Activated CD8-positive, alpha-beta T cell treated with anti-CD3 and anti-CD28 coated beads, Interleukin-2, amount 10 ng/mL, durations not matched to agents 7 days and 5 days (primary cell): Measurements from ENCODE around the gene TDRD15. TPM values are rescaled to one million over a fixed set of nuclear protein-coding genes. Genes with fewer than 3 reads are reported as not detected.

Source experiments
- ATAC-seq: fragments of 150-1000 bp; cut with Tn5 transposase; one replicate; pipeline ENCODE4 v1.10.0; 2021; ENCODE audit warnings: moderate library complexity
- CTCF ChIA-PET: fragments of 350-600 bp; sonication (Branson Sonifier 250); formaldehyde crosslinking; loops from one replicate; lab custom pipeline; 2021; ENCODE audit warnings: antibody characterized with exemption; lab: Charles Lee
- POLR2A ChIA-PET: fragments of 350-600 bp; sonication (Branson Sonifier 250); formaldehyde crosslinking; loops from one replicate; lab custom pipeline; 2021; ENCODE audit warnings: antibody characterized with exemption; lab: Charles Lee
- DNase-seq: peaks from one replicate; pipeline ENCODE4 v3.0.0-alpha.2; 2020
- H3K27ac Mint-ChIP-seq: one replicate; pipeline ENCODE4 v1.8.0; 2021; ENCODE audit warnings: mild to moderate bottlenecking, mixed read lengths
- H3K27me3 Mint-ChIP-seq: one replicate; pipeline ENCODE4 v1.8.0; 2021; ENCODE audit warnings: low read depth, mixed read lengths
- H3K36me3 Mint-ChIP-seq: one replicate; pipeline ENCODE4 v1.8.0; 2021; ENCODE audit warnings: low read depth, mixed read lengths
- H3K4me1 Mint-ChIP-seq: one replicate; pipeline ENCODE4 v1.8.0; 2021; ENCODE audit warnings: low read depth, mixed read lengths
- H3K4me3 Mint-ChIP-seq: one replicate; pipeline ENCODE4 v1.8.0; 2021; ENCODE audit warnings: mild to moderate bottlenecking, mixed read lengths
- H3K9me3 Mint-ChIP-seq: one replicate; pipeline ENCODE4 v1.8.0; 2022; ENCODE audit warnings: mixed read lengths; ENCODE audit not compliant: insufficient read depth
- total RNA-seq, 2 experiments: library from RNA; stranded (reverse); gene quantifications; one replicate each; pipeline ENCODE4 v1.2.3, GENCODE V29; 2021

TDRD15 gene
- total RNA-seq, result not detected

- no peak within 1 kb of the TSS for H3K4me3 Mint-ChIP-seq
- no peak for ATAC-seq
- no peaks in the 10 kb centered on the region for H3K9me3 Mint-ChIP-seq
Measured at GRCh38 chr2:21123473-21124393, at the start of gene TDRD15. TSS of gene TDRD15 (plus strand) at chr2:21123968. CDS start at chr2:21137468, 13,500 bp downstream.

DNA sequence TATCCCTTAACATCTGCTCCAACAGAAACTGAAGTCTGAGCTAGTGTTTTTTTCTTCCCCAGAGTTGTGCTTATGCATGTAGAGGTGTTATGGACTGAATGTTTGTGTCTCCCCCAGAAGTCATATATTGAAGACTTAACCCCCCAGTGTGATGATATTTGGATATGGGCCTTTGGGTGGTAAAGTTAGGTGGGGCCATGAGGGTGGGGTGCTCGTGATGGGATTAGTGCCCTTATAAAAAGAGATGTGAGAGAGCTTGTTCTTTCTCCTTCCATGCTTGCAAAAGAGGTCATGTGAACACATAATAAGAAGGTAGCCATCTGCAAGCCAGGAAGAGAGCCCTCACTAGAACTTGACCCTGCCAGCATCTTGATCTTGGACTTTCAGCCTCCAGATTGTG, 45.5 kb upstream of the TDRD15 start:
- H3K9me3 Mint-ChIP-seq, result peaks cover 6% of the 10 kb centered on the region
- H3K36me3 Mint-ChIP-seq, result no peaks in the 10 kb centered on the region

More at GRCh38 chr2:21123473-21124393, at the start of gene TDRD15:
- H3K27ac Mint-ChIP-seq, result no peak within 1 kb of the TSS
- no peaks in the 10 kb centered on the region for H3K4me1 Mint-ChIP-seq
- no peak for DNase-seq
- ChIA-PET CTCF (no interaction called here), POLR2A (no interaction called here)
- H3K27me3 Mint-ChIP-seq, result no peaks in the 10 kb centered on the region
- no peaks in the 10 kb centered on the region for H3K36me3 Mint-ChIP-seq

DNA sequence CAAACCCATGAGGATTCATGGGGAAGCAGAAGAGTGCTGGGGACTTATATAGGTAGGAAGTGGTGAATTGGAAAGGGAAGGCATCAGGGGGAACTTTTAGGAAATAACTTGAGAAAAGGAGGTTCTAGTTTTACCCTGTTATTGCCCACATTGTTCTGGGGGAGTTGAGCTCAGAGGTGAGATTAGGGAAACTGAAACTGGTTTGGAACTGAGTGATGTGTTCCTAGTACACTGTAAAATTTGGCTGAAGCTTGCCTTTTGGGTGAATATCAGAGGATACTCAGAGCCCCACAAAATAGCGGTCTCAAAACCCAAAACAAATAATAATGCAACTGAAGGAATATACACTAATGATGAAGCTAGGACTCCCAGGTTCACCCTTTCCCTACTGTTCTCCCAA, 40.3 kb upstream of the TDRD15 start:
- Mint-ChIP-seq H3K9me3 (peaks cover 4% of the 10 kb centered on the region), H3K4me3 (no peak overlapping the region), H3K4me1 (no peaks in the 10 kb centered on the region), H3K27me3 (no peaks in the 10 kb centered on the region), H3K36me3 (no peaks in the 10 kb centered on the region), H3K27ac (no peak overlapping the region)
- DNase-seq (no peak), ATAC-seq (no peak)
- POLR2A ChIA-PET, result no interaction called here
- CTCF ChIA-PET, result interaction anchor here (0.6 kb wide), 1 partner anchor 422 kb away, joined by 3 read pairs; no protein-coding TSS in a partner anchor

More for the DNA sequence above, 45.5 kb upstream of the TDRD15 start:
- ATAC-seq (no peak), DNase-seq (no peak)
- ChIA-PET CTCF (no interaction called here), POLR2A (no interaction called here)
- Mint-ChIP-seq H3K4me3 (no peak overlapping the region), H3K4me1 (no peaks in the 10 kb centered on the region), H3K27ac (no peak overlapping the region), H3K27me3 (no peaks in the 10 kb centered on the region)

- CTCF ChIA-PET, result no interaction called here
- no peaks in the 10 kb centered on the region for H3K4me1 Mint-ChIP-seq
- H3K9me3 Mint-ChIP-seq, result no peaks in the 10 kb centered on the region
- H3K27me3 Mint-ChIP-seq, result no peaks in the 10 kb centered on the region
- no peaks in the 10 kb centered on the region for H3K36me3 Mint-ChIP-seq
- H3K27ac Mint-ChIP-seq, result no peak overlapping the region
- POLR2A ChIA-PET, result no interaction called here
- no peak for DNase-seq
- no peak overlapping the region for H3K4me3 Mint-ChIP-seq
- no peak for ATAC-seq
Measured at GRCh38 chr2:21084401-21084800, 39.4 kb upstream of the TDRD15 start.

DNA sequence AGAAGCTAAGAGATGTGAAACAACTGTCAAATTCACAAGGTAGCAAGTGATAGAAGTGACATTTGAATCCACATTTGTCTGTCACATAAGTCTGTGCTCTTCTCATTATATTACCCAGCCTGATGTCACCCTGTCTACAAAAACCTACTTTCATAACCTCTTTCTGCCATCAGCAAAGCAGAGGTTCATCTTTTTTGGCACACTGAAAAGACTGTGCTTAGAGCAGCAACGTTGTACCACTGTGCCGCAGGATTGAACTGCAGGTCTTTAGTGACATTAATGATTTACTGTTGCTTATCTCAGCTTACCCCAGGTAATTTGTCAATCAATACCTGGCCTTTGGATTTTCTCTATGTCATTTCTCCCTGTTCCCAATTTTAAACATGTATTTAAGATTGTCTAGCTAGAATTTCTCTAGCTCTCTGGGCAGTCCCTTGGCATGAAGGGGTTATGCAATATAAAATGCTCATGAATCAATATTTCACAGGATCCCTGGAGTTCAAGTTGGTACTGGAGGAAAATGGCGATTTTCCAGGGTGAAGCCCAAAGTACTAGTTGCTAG, 31.4 kb upstream of the TDRD15 start:
- Mint-ChIP-seq H3K36me3 (no peaks in the 10 kb centered on the region), H3K27ac (no peak overlapping the region), H3K4me3 (no peak overlapping the region), H3K9me3 (no peaks in the 10 kb centered on the region), H3K4me1 (no peaks in the 10 kb centered on the region), H3K27me3 (no peaks in the 10 kb centered on the region)
- DNase-seq, result no peak
- CTCF ChIA-PET, result interaction anchor here (0.6 to 0.7 kb wide), 2 partner anchors 100 to 225 kb away, joined by 3 read pairs; no protein-coding TSS in a partner anchor
- no peak for ATAC-seq
- POLR2A ChIA-PET, result no interaction called here

DNA sequence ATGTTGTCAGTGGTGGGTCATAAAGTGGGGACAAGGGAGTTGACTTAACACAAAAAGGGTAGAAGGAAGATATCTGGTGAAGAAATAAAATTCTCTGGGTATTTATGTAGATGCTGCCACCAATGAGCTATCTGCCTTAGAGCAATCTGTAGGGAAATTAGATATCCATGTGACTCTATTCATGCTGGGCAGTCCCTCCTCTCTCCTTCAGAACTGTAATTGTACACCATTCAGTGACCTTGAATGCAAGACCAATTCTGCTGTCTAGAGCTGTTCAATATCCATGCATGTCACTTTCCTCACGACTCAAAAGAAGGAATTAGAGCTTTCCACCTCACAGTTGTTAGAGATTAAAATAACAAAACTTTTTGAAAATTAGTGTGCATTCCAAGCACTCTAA, 28.6 kb upstream of the TDRD15 start:
- Mint-ChIP-seq H3K9me3 (no peaks in the 10 kb centered on the region), H3K27ac (no peak overlapping the region), H3K27me3 (no peaks in the 10 kb centered on the region), H3K4me1 (no peaks in the 10 kb centered on the region), H3K4me3 (no peak overlapping the region), H3K36me3 (no peaks in the 10 kb centered on the region)
- ATAC-seq (no peak), DNase-seq (no peak)
- POLR2A ChIA-PET, result no interaction called here
- CTCF ChIA-PET, result no interaction called here

DNA sequence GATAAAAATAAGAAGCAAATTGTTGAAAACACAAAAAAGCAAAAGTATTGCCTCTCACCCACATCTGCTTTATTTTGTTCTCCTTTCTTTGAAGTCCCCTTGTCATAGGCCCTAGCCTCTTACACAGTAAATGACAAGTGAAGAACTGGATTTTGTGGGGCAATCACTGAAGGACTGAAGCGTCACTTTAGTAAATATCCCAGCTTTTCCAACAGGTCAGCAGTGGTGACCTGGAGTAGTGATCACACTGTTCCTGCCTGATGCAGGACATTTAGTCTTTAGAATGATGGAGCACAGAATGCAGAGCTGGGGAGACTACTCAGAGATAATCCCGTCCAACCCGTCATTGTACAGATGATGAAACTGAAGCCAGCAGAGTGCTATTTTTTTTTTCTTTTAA, 28.1 kb upstream of the TDRD15 start:
- Mint-ChIP-seq H3K27ac (no peak overlapping the region), H3K9me3 (no peaks in the 10 kb centered on the region), H3K4me1 (no peaks in the 10 kb centered on the region), H3K27me3 (no peaks in the 10 kb centered on the region), H3K4me3 (no peak overlapping the region), H3K36me3 (no peaks in the 10 kb centered on the region)
- ChIA-PET CTCF (no interaction called here), POLR2A (no interaction called here)
- no peak for ATAC-seq
- DNase-seq, result no peak

DNA sequence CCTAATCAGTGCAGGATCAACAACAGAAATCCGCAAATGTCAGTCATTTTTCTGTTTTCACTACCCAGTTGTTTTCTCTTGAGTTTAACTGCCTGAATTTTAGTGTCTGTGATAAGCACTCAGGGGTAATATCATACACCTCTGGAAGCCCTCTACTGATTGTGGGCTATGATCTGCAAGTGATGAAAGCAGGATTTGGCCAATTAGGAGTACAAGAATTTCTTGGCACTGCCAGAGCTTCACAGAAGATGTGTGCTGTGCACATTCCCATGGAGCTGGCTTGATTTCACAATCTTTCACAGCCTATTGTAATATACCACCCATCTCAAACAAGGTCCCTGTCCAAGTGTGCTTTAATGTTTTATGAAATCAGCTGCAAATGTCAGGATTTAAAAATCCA, 27.3 kb upstream of the TDRD15 start:
- ATAC-seq (no peak), DNase-seq (no peak)
- ChIA-PET POLR2A (no interaction called here), CTCF (no interaction called here)
- H3K27ac Mint-ChIP-seq, result no peak overlapping the region
- H3K36me3 Mint-ChIP-seq, result no peaks in the 10 kb centered on the region
- no peaks in the 10 kb centered on the region for H3K27me3 Mint-ChIP-seq
- no peaks in the 10 kb centered on the region for H3K4me1 Mint-ChIP-seq
- H3K9me3 Mint-ChIP-seq, result no peaks in the 10 kb centered on the region
- H3K4me3 Mint-ChIP-seq, result no peak overlapping the region

- ATAC-seq (no peak), DNase-seq (no peak)
- Mint-ChIP-seq H3K36me3 (no peaks in the 10 kb centered on the region), H3K9me3 (no peaks in the 10 kb centered on the region), H3K27ac (no peak overlapping the region), H3K4me1 (no peaks in the 10 kb centered on the region), H3K4me3 (no peak overlapping the region), H3K27me3 (no peaks in the 10 kb centered on the region)
- CTCF ChIA-PET, result no interaction called here
- POLR2A ChIA-PET, result no interaction called here
Measured at GRCh38 chr2:21097331-21097730, 26.4 kb upstream of the TDRD15 start.

DNA sequence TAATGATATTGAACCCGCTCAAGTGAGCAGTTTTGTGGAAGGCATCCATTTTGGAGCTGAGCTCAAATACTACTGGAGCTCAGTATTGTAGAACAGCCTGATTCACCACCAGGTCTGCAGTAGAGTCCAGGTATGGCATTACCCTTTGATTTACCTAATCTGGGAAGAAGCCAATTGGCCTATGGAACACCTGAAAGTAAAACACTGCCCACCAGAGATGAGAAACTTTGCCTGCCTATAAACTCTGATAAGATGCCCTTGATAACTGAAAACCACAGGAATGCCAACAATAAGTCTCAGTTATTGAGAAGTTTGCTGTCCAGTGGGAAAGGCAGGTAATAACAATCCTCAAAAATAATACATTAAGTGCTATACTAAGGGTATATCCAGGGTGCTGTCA, 25.5 kb upstream of the TDRD15 start:
- ATAC-seq (no peak), DNase-seq (no peak)
- CTCF ChIA-PET, result no interaction called here
- Mint-ChIP-seq H3K4me1 (no peaks in the 10 kb centered on the region), H3K4me3 (no peak overlapping the region), H3K9me3 (no peaks in the 10 kb centered on the region), H3K27me3 (no peaks in the 10 kb centered on the region), H3K27ac (no peak overlapping the region), H3K36me3 (no peaks in the 10 kb centered on the region)
- POLR2A ChIA-PET, result no interaction called here

DNA sequence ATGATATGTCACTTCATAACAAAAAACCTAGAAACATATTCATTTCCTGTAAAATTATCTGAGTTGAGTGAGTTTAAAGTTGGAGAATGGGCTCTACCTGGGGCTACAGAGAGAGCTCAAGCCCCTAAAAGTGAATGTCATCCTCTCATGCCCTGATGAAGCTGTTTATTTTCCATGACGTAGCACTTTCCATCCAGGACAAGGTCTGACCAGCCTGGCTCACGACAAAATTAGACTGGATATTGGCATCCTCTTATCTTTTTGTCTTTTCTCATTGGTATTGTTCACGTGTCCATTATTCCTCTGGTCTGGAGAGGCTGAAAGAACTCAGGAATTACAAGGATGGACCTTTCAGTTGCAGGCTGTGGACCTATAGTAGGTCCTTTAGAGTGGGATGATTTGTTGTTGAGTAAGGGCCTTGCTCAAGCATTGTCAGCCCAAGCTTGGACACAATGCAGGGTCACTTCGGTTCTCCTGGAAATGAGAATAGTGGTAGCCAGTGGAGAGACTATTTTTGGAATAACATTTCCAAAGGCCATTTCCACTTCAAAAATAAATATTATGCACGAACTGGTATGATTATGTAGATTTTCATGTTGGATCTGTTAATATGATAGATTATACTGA, 24.4 kb upstream of the TDRD15 start:
- ChIA-PET POLR2A (no interaction called here), CTCF (interaction anchor here (1.0 kb wide), 1 partner anchor 19 kb away, joined by 3 read pairs; no protein-coding TSS in a partner anchor)
- no peak overlapping the region for H3K4me3 Mint-ChIP-seq
- H3K4me1 Mint-ChIP-seq, result no peaks in the 10 kb centered on the region
- H3K27ac Mint-ChIP-seq, result no peak overlapping the region
- no peaks in the 10 kb centered on the region for H3K36me3 Mint-ChIP-seq
- H3K27me3 Mint-ChIP-seq, result no peaks in the 10 kb centered on the region
- no peaks in the 10 kb centered on the region for H3K9me3 Mint-ChIP-seq
- ATAC-seq (no peak), DNase-seq (no peak)
